ENCODE measurements around the gene ZEB1. TPM values are rescaled to one million over a fixed set of nuclear protein-coding genes. Genes with fewer than 3 reads are reported as not detected.

ZEB1 gene
- total and polyA plus RNA-seq, 2 of the 8 experiments (the other 6 are each of a cell fraction or from before 2014, with no cell fraction given): 0.08 to 0.15 TPM

GRCh38 chr10:31362023-31362641 is 43.1 kb downstream of the ZEB1 start:
- H4K5ac ChIP-seq (ENCODE audit: insufficient read length, low read depth, low read length): no peak overlapping the region
- H4K91ac ChIP-seq (replicated peaks; ENCODE audit: insufficient read length, low read length): no peak overlapping the region
- no peak overlapping the region for H2BK15ac ChIP-seq (ENCODE audit: low read length)
- DNase-seq (ENCODE audit: low read depth in 1 of 2, low spot score in 2 of 2) (no peak), FAIRE-seq (no peak)
- no peaks in the 10 kb centered on the region for H3K4me1 ChIP-seq (replicated peaks in 1 of 4; ENCODE audit: control insufficient read depth in 3 of 4, insufficient read depth in 4 of 4, low read length in 3 of 4)
- H4K20me1 ChIP-seq (replicated peaks in 1 of 2; ENCODE audit: control insufficient read depth in 1 of 2, insufficient read depth in 2 of 2, low read length in 2 of 2): no peaks in the 10 kb centered on the region
- no peak overlapping the region for H3K4me2 ChIP-seq (ENCODE audit: insufficient read depth in 1 of 2, low read depth in 2 of 2, low read length in 2 of 2)
- H3K23me2 ChIP-seq (ENCODE audit: low read depth, low read length): no peaks in the 10 kb centered on the region
- no peak overlapping the region for H3K14ac ChIP-seq (ENCODE audit: insufficient read length)
- no peak overlapping the region for H2AK5ac ChIP-seq (ENCODE audit: low read depth, low read length)
- no peak overlapping the region for H2BK120ac ChIP-seq (replicated peaks; ENCODE audit: low read depth, low read length)
- no peaks in the 10 kb centered on the region for H3K27me3 ChIP-seq (replicated peaks in 1 of 4; ENCODE audit: control insufficient read depth in 3 of 4, extremely low read depth in 1 of 4, insufficient read depth in 3 of 4, low read length in 3 of 4)
- H2BK5ac ChIP-seq (ENCODE audit: low read depth, low read length): no peak overlapping the region
- H3K79me1 ChIP-seq (ENCODE audit: low read depth, low read length): no peaks in the 10 kb centered on the region
- no peak overlapping the region for H2BK20ac ChIP-seq (ENCODE audit: low read length)
- H3K4me3 ChIP-seq (ENCODE audit: extremely low read depth in 1 of 4, insufficient read depth in 2 of 4, low read depth in 3 of 4, low read length in 4 of 4): no peak overlapping the region
- H3K23ac ChIP-seq (ENCODE audit: insufficient read length): no peak overlapping the region
- H3K36me3 ChIP-seq (ENCODE audit: control insufficient read depth in 2 of 4, insufficient read depth in 4 of 4, low read length in 3 of 4): peaks cover 0 to 9% (median 0%) of the 10 kb centered on the region in 4 experiments; a peak in 1 of 8 replicates
- H2AFZ ChIP-seq (ENCODE audit: low read length): no peak overlapping the region
- TF ChIP-seq MAX (IDR thresholded peaks at IDR 0.05) (no peak), GABPA (IDR thresholded peaks at IDR 0.05; ENCODE audit: borderline replicate concordance, insufficient read depth, low read length) (no peak), ATF2 (IDR thresholded peaks at IDR 0.05; ENCODE audit: low read length) (no peak), MAFK (IDR thresholded peaks at IDR 0.05; ENCODE audit: low read depth, low read length) (no peak), PHF8 (conservative IDR thresholded peaks at IDR 0.05; ENCODE audit: low read depth, low read length) (no peak), JUN (IDR thresholded peaks at IDR 0.05; ENCODE audit: low read depth, low read length) (no peak), SP4 (IDR thresholded peaks at IDR 0.05; ENCODE audit: low read length) (no peak), RFX5 (IDR thresholded peaks at IDR 0.05; ENCODE audit: borderline replicate concordance, low read depth, low read length) (no peak), EGR1 (IDR thresholded peaks at IDR 0.05; ENCODE audit: borderline replicate concordance, low read depth, low read length) (no peak), POU5F1 (IDR thresholded peaks at IDR 0.05; ENCODE audit: low read depth, low read length) (no peak), CBX5 (IDR thresholded peaks at IDR 0.05; ENCODE audit: low read depth, low read length) (no peak)
- H3K79me2 ChIP-seq (ENCODE audit: control insufficient read depth in 1 of 2, insufficient read depth in 2 of 2, low read length in 2 of 2): no peaks in the 10 kb centered on the region
- no peak overlapping the region for H3K18ac ChIP-seq (ENCODE audit: extremely low read depth, low read length)
- CTCF ChIA-PET (ENCODE audit: partially characterized antibody): no interaction called here
- no peak overlapping the region for H2BK12ac ChIP-seq (ENCODE audit: low read depth, low read length)
- no peak overlapping the region for H4K8ac ChIP-seq (ENCODE audit: extremely low read depth, insufficient read depth, low read length)
- H3K4ac ChIP-seq (replicated peaks; ENCODE audit: insufficient read length, low read depth, low read length): no peak overlapping the region
- POLR2A ChIA-PET (ENCODE audit: partially characterized antibody): no interaction called here
- 94% methylated on average over 39 of the region's 44 CpGs; no CpG with 5 or more reads in 1 of the 2 experiments for WGBS, 2 experiments (ENCODE audit: extremely low coverage in 1 of 2, insufficient coverage in 1 of 2, insufficient read length in 1 of 2, insufficient replicate concordance in 2 of 2, low coverage in 1 of 2, low lambda C conversion rate in 2 of 2, missing lambda C conversion rate in 1 of 2)
- H3K9ac ChIP-seq (replicated peaks in 1 of 4; ENCODE audit: extremely low read depth in 1 of 4, low read depth in 3 of 4, low read length in 3 of 4): no peak overlapping the region
- H3K27ac ChIP-seq (ENCODE audit: low read depth, low read length): no peak overlapping the region
- peaks cover 0 to 27% of the 10 kb centered on the region in 2 experiments; a peak in 2 of 4 replicates for H3K9me3 ChIP-seq (ENCODE audit: insufficient read depth in 2 of 2, low read depth in 1 of 2, low read length in 1 of 2)
- H3K56ac ChIP-seq (replicated peaks; ENCODE audit: insufficient read length, low read depth, low read length): no peak overlapping the region
